GM12878 (cell line): ENCODE measurements around the gene ABCD2. TPM values are rescaled to one million over a fixed set of nuclear protein-coding genes. Genes with fewer than 3 reads are reported as not detected.
A peak's percentile ranks its signal among the peaks of the same experiment; 100 is the strongest.

Experiments used
- BCL11A ChIP-seq: IDR thresholded peaks from 2 replicates; pipeline ENCODE4 v1.6.1; 2011; ENCODE audit warnings: low read depth, low read length
- CREB1 ChIP-seq: IDR thresholded peaks from 2 replicates; pipeline ENCODE4 v1.6.1; 2012; ENCODE audit warnings: low read depth, mild to moderate bottlenecking, inconsistent platforms
- EGR1 ChIP-seq, 2 experiments: IDR thresholded peaks; 1 replicate in 1 of 2; 2 replicates in 1 of 2; pipeline ENCODE4 v1.6.1; 2011 to 2012; ENCODE audit warnings: low read depth in 2 of 2, low read length in 2 of 2, borderline replicate concordance in 1 of 2, mild to moderate bottlenecking in 1 of 2, moderate library complexity in 1 of 2
- GABPA ChIP-seq: IDR thresholded peaks from 2 replicates; pipeline ENCODE4 v1.6.1; 2014; ENCODE audit warnings: antibody characterized with exemption, low read depth, mild to moderate bottlenecking, inconsistent platforms
- HDAC2 ChIP-seq: fragments of 200-600 bp; sonication (generic); IDR thresholded peaks from 2 replicates; pipeline ENCODE4 v1.6.1; 2017
- HDAC6 ChIP-seq: fragments of 200-600 bp; sonication (generic); IDR thresholded peaks from one replicate; pipeline ENCODE4 v1.8.0; 2017; ENCODE audit warnings: antibody characterized with exemption; ENCODE audit not compliant: unreplicated experiment
- LARP7 ChIP-seq: fragments of 450-650 bp; IDR thresholded peaks from 2 replicates; pipeline ENCODE4 v1.6.1; 2017; ENCODE audit warnings: mild to moderate bottlenecking
- MTA2 ChIP-seq: fragments of 450-650 bp; IDR thresholded peaks from 2 replicates; pipeline ENCODE4 v1.6.1; 2016; ENCODE audit warnings: low read depth, mild to moderate bottlenecking, moderate library complexity
- MYB ChIP-seq: fragments of 150-350 bp; IDR thresholded peaks from 2 replicates; pipeline ENCODE4 v1.6.1; 2014; ENCODE audit warnings: mild to moderate bottlenecking, low read depth, low read length, borderline replicate concordance
- NFXL1 ChIP-seq: fragments of 450-650 bp; IDR thresholded peaks from 2 replicates; pipeline ENCODE4 v1.6.1; 2017; ENCODE audit warnings: antibody characterized with exemption, mild to moderate bottlenecking, borderline replicate concordance
- NR2F1 ChIP-seq: fragments of 450-650 bp; conservative IDR thresholded peaks from 2 replicates; pipeline ENCODE4 v1.6.1; 2017; ENCODE audit warnings: mild to moderate bottlenecking
- NRF1 ChIP-seq: conservative IDR thresholded peaks from 2 replicates; pipeline ENCODE4 v1.6.1; 2011; ENCODE audit warnings: mild to moderate bottlenecking, low read depth, low read length, improper control_type of control experiment
- POLR2AphosphoS2 ChIP-seq: IDR thresholded peaks from 2 replicates; pipeline ENCODE4 v1.6.1; 2011; ENCODE audit warnings: low read depth, mild to moderate bottlenecking, low read length, improper control_type of control experiment, moderate library complexity
- POU2F2 ChIP-seq: IDR thresholded peaks from 3 replicates; pipeline ENCODE4 v1.6.1; 2011; ENCODE audit warnings: low read depth, mild to moderate bottlenecking, low read length, borderline replicate concordance
- SMARCA5 ChIP-seq: fragments of 450-650 bp; IDR thresholded peaks from 2 replicates; pipeline ENCODE4 v1.6.1; 2017; ENCODE audit warnings: mild to moderate bottlenecking
- polyA plus RNA-seq, 11 experiments: library from polyadenylated mRNA; depleted of rRNA in 4 of 11; unstranded in 6 of 11; stranded (reverse) in 5 of 11; fragments of >200 nt; fragmentation: Nextera tagmentation in 4 of 11; fragmentation: Illumina TruSeq in 1 of 11; extraction: Ambion mirVana in 4 of 11; extraction: Trizol in 1 of 11; gene quantifications; 1 replicate in 1 of 11; 2 replicates in 10 of 11; pipeline versions ENCODE4 v1.2.1 to v1.2.3, GENCODE V29; 2011 to 2016; ENCODE audit warnings: inconsistent platforms in 2 of 11, missing spikeins in 2 of 11, low read depth in 1 of 11
- total RNA-seq, 4 experiments: library from RNA; depleted of rRNA in 3 of 4; stranded (reverse); fragments of >200 nt in 3 of 4; fragmentation: Illumina TruSeq in 1 of 4; extraction: Trizol in 1 of 4; gene quantifications; 2 replicates each; pipeline versions ENCODE4 v1.2.1 to v1.2.3, GENCODE V29; 2013 to 2021
- TF ChIP-seq, protein P1 (sequence below): IDR thresholded peaks from 2 replicates; pipeline ENCODE4 v1.6.1; 2011; ENCODE audit warnings: borderline replicate concordance, low read depth, mild to moderate bottlenecking, moderate library complexity, low read length; ENCODE audit not compliant: insufficient read depth, poor library complexity, severe bottlenecking
- TF ChIP-seq, protein P2 (sequence below): IDR thresholded peaks from 2 replicates; pipeline ENCODE4 v1.6.1; 2011; ENCODE audit warnings: mild to moderate bottlenecking, low read depth, low read length, moderate library complexity; ENCODE audit not compliant: insufficient replicate concordance
- TF ChIP-seq, protein P3 (sequence below): fragments of 450-650 bp; IDR thresholded peaks from 2 replicates; pipeline ENCODE4 v1.6.1; 2017; ENCODE audit warnings: mild to moderate bottlenecking, moderate library complexity
- TF ChIP-seq, protein P4 (sequence below): fragments of 450-650 bp; IDR thresholded peaks from 2 replicates; pipeline ENCODE4 v1.6.1; 2017; ENCODE audit warnings: mild to moderate bottlenecking, moderate library complexity

ABCD2 gene
- total and polyA plus RNA-seq, 10 of the 15 experiments (the other 5 are each of a cell fraction or from before 2014, with no cell fraction given) = 4.4 to 16.2 (median 7.5) TPM

DNA sequence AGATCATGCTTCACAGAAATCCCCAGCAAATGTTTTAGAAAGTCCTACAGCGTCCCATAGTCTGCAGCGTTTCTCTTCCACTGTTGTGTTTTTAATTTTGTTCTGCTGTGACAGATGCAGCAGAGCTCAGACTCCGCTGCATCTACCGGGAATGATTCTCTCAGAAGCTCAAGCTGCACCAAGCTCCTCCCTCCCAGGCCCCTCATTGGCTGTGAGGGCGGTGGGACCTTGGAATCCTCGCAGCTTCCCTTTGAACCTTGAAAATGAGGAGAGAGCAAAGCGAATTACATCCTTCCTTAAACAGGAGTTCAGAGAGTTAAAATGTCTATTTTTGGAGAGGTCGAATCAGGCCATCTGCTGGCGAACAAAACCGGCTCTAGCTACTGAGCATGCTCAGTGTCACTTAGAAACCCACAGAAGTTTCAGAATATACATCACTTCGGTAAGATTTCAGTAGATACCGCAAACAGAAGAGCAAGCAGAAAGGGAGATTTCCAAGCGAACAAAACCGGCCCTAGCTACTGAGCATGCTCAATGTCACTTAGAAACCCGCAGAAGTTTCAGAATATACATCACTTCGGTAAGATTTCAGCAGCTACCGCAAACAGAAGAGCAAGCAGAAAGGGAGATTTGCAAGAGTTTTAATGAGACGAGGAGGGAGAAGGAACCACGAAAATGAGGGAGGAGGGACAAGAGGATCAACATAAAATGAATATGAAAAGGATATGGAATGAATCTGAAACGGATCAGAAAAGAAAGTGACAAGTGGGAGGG, at the start of gene ABCD2 (continued):
- TF ChIP-seq GABPA (0 out of 2 replicates have a peak, but pooled peaks have one; percentile 23), CREB1 (peak; percentile 21), POU2F2 (peak; percentile 46; the same call in 2 of the 3 replicates), EGR1 (IDR thresholded peaks at IDR 0.05; ENCODE audit: borderline replicate concordance in 1 of 2, low read depth in 2 of 2, low read length in 2 of 2) (no peak), BCL11A (peak; percentile 71), MYB (no peak), HDAC6 (no peak), NRF1 (peak; percentile 45), MTA2 (peak; percentile 93), NFXL1 (no peak), LARP7 (no peak), SMARCA5 (no peak), POLR2AphosphoS2 (no peak), NR2F1 (peak; percentile 73), HDAC2 (no peak)
- TF ChIP-seq, protein P1, sequence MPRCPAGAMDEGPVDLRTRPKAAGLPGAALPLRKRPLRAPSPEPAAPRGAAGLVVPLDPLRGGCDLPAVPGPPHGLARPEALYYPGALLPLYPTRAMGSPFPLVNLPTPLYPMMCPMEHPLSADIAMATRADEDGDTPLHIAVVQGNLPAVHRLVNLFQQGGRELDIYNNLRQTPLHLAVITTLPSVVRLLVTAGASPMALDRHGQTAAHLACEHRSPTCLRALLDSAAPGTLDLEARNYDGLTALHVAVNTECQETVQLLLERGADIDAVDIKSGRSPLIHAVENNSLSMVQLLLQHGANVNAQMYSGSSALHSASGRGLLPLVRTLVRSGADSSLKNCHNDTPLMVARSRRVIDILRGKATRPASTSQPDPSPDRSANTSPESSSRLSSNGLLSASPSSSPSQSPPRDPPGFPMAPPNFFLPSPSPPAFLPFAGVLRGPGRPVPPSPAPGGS = no peak
- TF ChIP-seq, protein P2, sequence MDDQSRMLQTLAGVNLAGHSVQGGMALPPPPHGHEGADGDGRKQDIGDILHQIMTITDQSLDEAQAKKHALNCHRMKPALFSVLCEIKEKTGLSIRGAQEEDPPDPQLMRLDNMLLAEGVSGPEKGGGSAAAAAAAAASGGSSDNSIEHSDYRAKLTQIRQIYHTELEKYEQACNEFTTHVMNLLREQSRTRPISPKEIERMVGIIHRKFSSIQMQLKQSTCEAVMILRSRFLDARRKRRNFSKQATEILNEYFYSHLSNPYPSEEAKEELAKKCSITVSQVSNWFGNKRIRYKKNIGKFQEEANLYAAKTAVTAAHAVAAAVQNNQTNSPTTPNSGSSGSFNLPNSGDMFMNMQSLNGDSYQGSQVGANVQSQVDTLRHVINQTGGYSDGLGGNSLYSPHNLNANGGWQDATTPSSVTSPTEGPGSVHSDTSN = no peak
- TF ChIP-seq, protein P3, sequence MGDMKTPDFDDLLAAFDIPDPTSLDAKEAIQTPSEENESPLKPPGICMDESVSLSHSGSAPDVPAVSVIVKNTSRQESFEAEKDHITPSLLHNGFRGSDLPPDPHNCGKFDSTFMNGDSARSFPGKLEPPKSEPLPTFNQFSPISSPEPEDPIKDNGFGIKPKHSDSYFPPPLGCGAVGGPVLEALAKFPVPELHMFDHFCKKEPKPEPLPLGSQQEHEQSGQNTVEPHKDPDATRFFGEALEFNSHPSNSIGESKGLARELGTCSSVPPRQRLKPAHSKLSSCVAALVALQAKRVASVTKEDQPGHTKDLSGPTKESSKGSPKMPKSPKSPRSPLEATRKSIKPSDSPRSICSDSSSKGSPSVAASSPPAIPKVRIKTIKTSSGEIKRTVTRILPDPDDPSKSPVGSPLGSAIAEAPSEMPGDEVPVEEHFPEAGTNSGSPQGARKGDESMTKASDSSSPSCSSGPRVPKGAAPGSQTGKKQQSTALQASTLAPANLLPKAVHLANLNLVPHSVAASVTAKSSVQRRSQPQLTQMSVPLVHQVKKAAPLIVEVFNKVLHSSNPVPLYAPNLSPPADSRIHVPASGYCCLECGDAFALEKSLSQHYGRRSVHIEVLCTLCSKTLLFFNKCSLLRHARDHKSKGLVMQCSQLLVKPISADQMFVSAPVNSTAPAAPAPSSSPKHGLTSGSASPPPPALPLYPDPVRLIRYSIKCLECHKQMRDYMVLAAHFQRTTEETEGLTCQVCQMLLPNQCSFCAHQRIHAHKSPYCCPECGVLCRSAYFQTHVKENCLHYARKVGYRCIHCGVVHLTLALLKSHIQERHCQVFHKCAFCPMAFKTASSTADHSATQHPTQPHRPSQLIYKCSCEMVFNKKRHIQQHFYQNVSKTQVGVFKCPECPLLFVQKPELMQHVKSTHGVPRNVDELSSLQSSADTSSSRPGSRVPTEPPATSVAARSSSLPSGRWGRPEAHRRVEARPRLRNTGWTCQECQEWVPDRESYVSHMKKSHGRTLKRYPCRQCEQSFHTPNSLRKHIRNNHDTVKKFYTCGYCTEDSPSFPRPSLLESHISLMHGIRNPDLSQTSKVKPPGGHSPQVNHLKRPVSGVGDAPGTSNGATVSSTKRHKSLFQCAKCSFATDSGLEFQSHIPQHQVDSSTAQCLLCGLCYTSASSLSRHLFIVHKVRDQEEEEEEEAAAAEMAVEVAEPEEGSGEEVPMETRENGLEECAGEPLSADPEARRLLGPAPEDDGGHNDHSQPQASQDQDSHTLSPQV = no peak
- TF ChIP-seq, protein P4, sequence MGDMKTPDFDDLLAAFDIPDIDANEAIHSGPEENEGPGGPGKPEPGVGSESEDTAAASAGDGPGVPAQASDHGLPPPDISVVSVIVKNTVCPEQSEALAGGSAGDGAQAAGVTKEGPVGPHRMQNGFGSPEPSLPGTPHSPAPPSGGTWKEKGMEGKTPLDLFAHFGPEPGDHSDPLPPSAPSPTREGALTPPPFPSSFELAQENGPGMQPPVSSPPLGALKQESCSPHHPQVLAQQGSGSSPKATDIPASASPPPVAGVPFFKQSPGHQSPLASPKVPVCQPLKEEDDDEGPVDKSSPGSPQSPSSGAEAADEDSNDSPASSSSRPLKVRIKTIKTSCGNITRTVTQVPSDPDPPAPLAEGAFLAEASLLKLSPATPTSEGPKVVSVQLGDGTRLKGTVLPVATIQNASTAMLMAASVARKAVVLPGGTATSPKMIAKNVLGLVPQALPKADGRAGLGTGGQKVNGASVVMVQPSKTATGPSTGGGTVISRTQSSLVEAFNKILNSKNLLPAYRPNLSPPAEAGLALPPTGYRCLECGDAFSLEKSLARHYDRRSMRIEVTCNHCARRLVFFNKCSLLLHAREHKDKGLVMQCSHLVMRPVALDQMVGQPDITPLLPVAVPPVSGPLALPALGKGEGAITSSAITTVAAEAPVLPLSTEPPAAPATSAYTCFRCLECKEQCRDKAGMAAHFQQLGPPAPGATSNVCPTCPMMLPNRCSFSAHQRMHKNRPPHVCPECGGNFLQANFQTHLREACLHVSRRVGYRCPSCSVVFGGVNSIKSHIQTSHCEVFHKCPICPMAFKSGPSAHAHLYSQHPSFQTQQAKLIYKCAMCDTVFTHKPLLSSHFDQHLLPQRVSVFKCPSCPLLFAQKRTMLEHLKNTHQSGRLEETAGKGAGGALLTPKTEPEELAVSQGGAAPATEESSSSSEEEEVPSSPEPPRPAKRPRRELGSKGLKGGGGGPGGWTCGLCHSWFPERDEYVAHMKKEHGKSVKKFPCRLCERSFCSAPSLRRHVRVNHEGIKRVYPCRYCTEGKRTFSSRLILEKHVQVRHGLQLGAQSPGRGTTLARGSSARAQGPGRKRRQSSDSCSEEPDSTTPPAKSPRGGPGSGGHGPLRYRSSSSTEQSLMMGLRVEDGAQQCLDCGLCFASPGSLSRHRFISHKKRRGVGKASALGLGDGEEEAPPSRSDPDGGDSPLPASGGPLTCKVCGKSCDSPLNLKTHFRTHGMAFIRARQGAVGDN = 0 out of 2 replicates have a peak, but pooled peaks have one; percentile 15
